Measurements from ENCODE around the gene PGLYRP2. TPM values are rescaled to one million over a fixed set of nuclear protein-coding genes. Genes with fewer than 3 reads are reported as not detected.

PGLYRP2 gene
- total and polyA plus RNA-seq, 2 of the 13 experiments (the other 11 are each of a cell fraction or from before 2014, with no cell fraction given), result 0.04 to 1.0 TPM

- TF ChIP-seq ZBTB49 (CRISPR knock-in tag; IDR thresholded peaks at IDR 0.05; ENCODE audit: borderline replicate concordance), result no peak
- no peak for TF ChIP-seq CAMTA2 (CRISPR knock-in tag; IDR thresholded peaks at IDR 0.05; ENCODE audit: borderline replicate concordance)
- no peak for TF ChIP-seq SNAI1 (CRISPR knock-in tag; IDR thresholded peaks at IDR 0.05; ENCODE audit: borderline replicate concordance)
- no peak for TF ChIP-seq ZNF773 (CRISPR knock-in tag; IDR thresholded peaks at IDR 0.05; ENCODE audit: borderline replicate concordance)
- no peak for TF ChIP-seq EEA1 (CRISPR knock-in tag; IDR thresholded peaks at IDR 0.05; ENCODE audit: borderline replicate concordance)
- no peak for TF ChIP-seq HNF1B (CRISPR knock-in tag; IDR thresholded peaks at IDR 0.05)
- TF ChIP-seq ZNF333 (CRISPR knock-in tag; IDR thresholded peaks at IDR 0.05; ENCODE audit: borderline replicate concordance), result peak; percentile 39; the same call in 1 of the 2 replicates
- TF ChIP-seq HMGA1 (CRISPR knock-in tag; conservative IDR thresholded peaks at IDR 0.05), result no peak
- no peak for TF ChIP-seq TEAD2 (CRISPR knock-in tag; IDR thresholded peaks at IDR 0.05)
- TF ChIP-seq THAP9 (CRISPR knock-in tag; IDR thresholded peaks at IDR 0.05; ENCODE audit: borderline replicate concordance), result no peak
- TF ChIP-seq ZNF382 (CRISPR knock-in tag; IDR thresholded peaks at IDR 0.05; ENCODE audit: borderline replicate concordance), result no peak
- TF ChIP-seq ZNF276 (CRISPR knock-in tag; IDR thresholded peaks at IDR 0.05; ENCODE audit: low read depth), result peak; percentile 71; the same call in 1 of the 2 replicates
- TF ChIP-seq IRF1 (CRISPR knock-in tag; IDR thresholded peaks at IDR 0.05; ENCODE audit: low read depth), result no peak
- TF ChIP-seq KDM2A (CRISPR knock-in tag; IDR thresholded peaks at IDR 0.05; ENCODE audit: borderline replicate concordance, low read depth), result peak; percentile 90
- TF ChIP-seq TFDP1 (CRISPR knock-in tag; IDR thresholded peaks at IDR 0.05; ENCODE audit: borderline replicate concordance), result peak; percentile 81; the same call in 1 of the 2 replicates
These were observed 46.4 kb downstream of the PGLYRP2 start (continued) for GRCh38 chr19:15432629-15433518.
